HG03139 (cell line): ENCODE results near the gene TUBB1.

Source experiments
- ATAC-seq: cut with Tn5 transposase; IDR thresholded peaks from one replicate; pipeline ENCODE4 v1.9.1; 2021; ENCODE audit not compliant: unreplicated experiment

Gene TUBB1

DNA sequence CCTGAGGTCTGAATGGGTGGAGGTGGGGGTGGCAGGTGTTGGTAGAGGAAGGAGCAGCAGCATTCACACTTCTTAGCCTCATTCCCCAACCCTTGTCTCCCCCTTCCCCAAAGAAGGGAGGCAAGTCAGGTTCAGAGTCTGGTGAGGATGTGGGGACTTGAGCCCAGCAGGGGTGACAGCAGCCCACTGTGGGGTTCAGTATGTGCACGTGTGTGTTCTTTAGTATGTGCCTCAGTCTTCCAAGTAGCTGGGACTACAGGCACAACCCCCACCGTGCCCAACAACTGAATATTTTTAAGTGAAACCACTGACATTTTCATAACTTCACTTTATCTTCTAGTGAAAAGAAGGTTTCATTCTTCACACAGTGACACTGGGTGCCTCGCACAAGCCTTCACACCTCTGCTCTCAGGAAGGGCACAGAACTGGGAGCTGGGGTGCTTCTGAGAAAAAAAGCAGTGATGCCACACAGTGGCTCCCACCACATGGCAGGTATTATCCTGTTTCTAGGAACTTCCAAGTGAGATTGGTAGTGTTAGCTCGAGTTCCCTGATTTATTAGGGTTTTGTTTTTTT, 56.8 kb downstream of the TUBB1 start:
- no peak for ATAC-seq
